Mesendoderm (in vitro differentiated cells): ENCODE data around the gene GNAI1.

Experiments
- DNase-seq: peaks from one replicate; pipeline ENCODE4 v3.0.0; 2013
- H2AK5ac ChIP-seq: 2 replicates; pipeline ENCODE4 v1.6.1; 2013; ENCODE audit warnings: low read length, inconsistent platforms
- H2BK120ac ChIP-seq: 2 replicates; pipeline ENCODE4 v1.6.1; 2013; ENCODE audit warnings: low read depth, mild to moderate bottlenecking, low read length, moderate library complexity, mixed read lengths
- H2BK15ac ChIP-seq: replicated peaks from 2 replicates; pipeline ENCODE4 v1.6.1; 2013; ENCODE audit warnings: low read depth, mild to moderate bottlenecking, moderate library complexity
- H2BK5ac ChIP-seq: 2 replicates; pipeline ENCODE4 v1.6.1; 2013; ENCODE audit warnings: low read length, inconsistent platforms
- H3K18ac ChIP-seq: 2 replicates; pipeline ENCODE4 v1.6.1; 2013; ENCODE audit warnings: mild to moderate bottlenecking, low read length, mixed read lengths
- H3K23ac ChIP-seq: one replicate; pipeline ENCODE4 v1.6.1; 2013; ENCODE audit warnings: low read length
- H3K27ac ChIP-seq: 2 replicates; pipeline ENCODE4 v1.5.1; 2013; ENCODE audit warnings: low read depth, mild to moderate bottlenecking, inconsistent platforms, low read length, moderate library complexity
- H3K27me3 ChIP-seq: 2 replicates; pipeline ENCODE4 v1.6.1; 2013; ENCODE audit warnings: low read length, control low read depth, mild to moderate bottlenecking, inconsistent platforms; ENCODE audit not compliant: insufficient read depth, poor library complexity
- H3K36me3 ChIP-seq: 2 replicates; pipeline ENCODE4 v1.6.1; 2013; ENCODE audit warnings: low read length, inconsistent platforms; ENCODE audit not compliant: control insufficient read depth, insufficient read depth
- H3K4ac ChIP-seq: one replicate; pipeline ENCODE4 v1.6.1; 2013; ENCODE audit warnings: low read depth, mild to moderate bottlenecking, low read length, moderate library complexity
- H3K4me1 ChIP-seq: 2 replicates; pipeline ENCODE4 v1.6.1; 2013; ENCODE audit warnings: low read depth, low read length, inconsistent platforms; ENCODE audit not compliant: control insufficient read depth
- H3K4me2 ChIP-seq: 2 replicates; pipeline ENCODE4 v1.6.1; 2013; ENCODE audit warnings: low read length
- H3K4me3 ChIP-seq: 2 replicates; pipeline ENCODE4 v1.5.1; 2013; ENCODE audit warnings: mild to moderate bottlenecking, low read length
- H3K56ac ChIP-seq: one replicate; pipeline ENCODE4 v1.6.1; 2013; ENCODE audit warnings: low read length
- H3K79me1 ChIP-seq: 2 replicates; pipeline ENCODE4 v1.6.1; 2013; ENCODE audit warnings: low read length, inconsistent platforms
- H3K79me2 ChIP-seq: 2 replicates; pipeline ENCODE4 v1.6.1; 2013; ENCODE audit warnings: mild to moderate bottlenecking, low read length; ENCODE audit not compliant: control insufficient read depth, insufficient read depth
- H3K9ac ChIP-seq: 2 replicates; pipeline ENCODE4 v1.6.1; 2013; ENCODE audit warnings: low read length, inconsistent platforms
- H4K5ac ChIP-seq: one replicate; pipeline ENCODE4 v1.6.1; 2013; ENCODE audit warnings: low read length
- H4K8ac ChIP-seq: one replicate; pipeline ENCODE4 v1.6.1; 2013; ENCODE audit warnings: low read depth, mild to moderate bottlenecking, control low read depth, low read length, moderate library complexity
- WGBS: extraction: QIAGEN DNeasy Blood & Tissue Kit; methylation state at CpG from one replicate; pipeline ENCODE4 v1.1.7; 2013; ENCODE audit warnings: low lambda C conversion rate, missing lambda C conversion rate; ENCODE audit not compliant: insufficient coverage; ENCODE audit errors: extremely low coverage; 5-methylcytosine and 5-hydroxymethylcytosine counted together

Gene GNAI1

GRCh38 chr7:80241671-80242070 is 107.0 kb downstream of the GNAI1 start:
- Histone ChIP-seq H3K4me2 (no peak overlapping the region), H2AK5ac (no peak overlapping the region), H3K23ac (no peak overlapping the region), H3K79me2 (no peaks in the 10 kb centered on the region), H3K18ac (no peak overlapping the region), H3K56ac (no peak overlapping the region), H4K5ac (no peak overlapping the region), H3K79me1 (no peaks in the 10 kb centered on the region), H3K27me3 (no peaks in the 10 kb centered on the region), H3K4me1 (no peaks in the 10 kb centered on the region), H2BK15ac (no peak overlapping the region), H3K27ac (no peak overlapping the region), H3K9ac (no peak overlapping the region), H3K36me3 (no peaks in the 10 kb centered on the region), H3K4me3 (no peak overlapping the region), H2BK5ac (no peak overlapping the region), H3K4ac (no peak overlapping the region), H2BK120ac (no peak overlapping the region), H4K8ac (no peak overlapping the region)
- no CpG with 5 or more reads among the region's 1 CpG for WGBS
- DNase-seq = no peak

- no peak overlapping the region for H4K5ac ChIP-seq
- H2AK5ac ChIP-seq = no peak overlapping the region
- no peak overlapping the region for H3K18ac ChIP-seq
- no peaks in the 10 kb centered on the region for H3K79me2 ChIP-seq
- no peak overlapping the region for H2BK15ac ChIP-seq
- H4K8ac ChIP-seq = no peak overlapping the region
- no peak overlapping the region for H3K4me2 ChIP-seq
- WGBS = no CpG with 5 or more reads among the region's 4 CpGs
- H2BK120ac ChIP-seq = no peak overlapping the region
- H3K79me1 ChIP-seq = no peaks in the 10 kb centered on the region
- no peak overlapping the region for H3K23ac ChIP-seq
- no peaks in the 10 kb centered on the region for H3K27me3 ChIP-seq
- no peaks in the 10 kb centered on the region for H3K36me3 ChIP-seq
- no peaks in the 10 kb centered on the region for H3K4me1 ChIP-seq
- no peak overlapping the region for H3K56ac ChIP-seq
- H3K9ac ChIP-seq = no peak overlapping the region
- DNase-seq = peak; percentile 6
- H2BK5ac ChIP-seq = no peak overlapping the region
- no peak overlapping the region for H3K27ac ChIP-seq
- H3K4me3 ChIP-seq = no peak overlapping the region
- no peak overlapping the region for H3K4ac ChIP-seq
These were observed 108.8 kb downstream of the GNAI1 start for GRCh38 chr7:80243425-80243824.

GRCh38 chr7:80244206-80244916 is 109.7 kb downstream of the GNAI1 start:
- Histone ChIP-seq H2BK5ac (no peak overlapping the region), H3K9ac (no peak overlapping the region), H3K4me3 (no peak overlapping the region), H3K18ac (no peak overlapping the region), H3K79me1 (no peaks in the 10 kb centered on the region), H3K79me2 (no peaks in the 10 kb centered on the region), H3K36me3 (no peaks in the 10 kb centered on the region), H3K4me2 (no peak overlapping the region), H3K27ac (no peak overlapping the region), H3K27me3 (no peaks in the 10 kb centered on the region), H3K4me1 (no peaks in the 10 kb centered on the region), H4K5ac (no peak overlapping the region), H3K23ac (no peak overlapping the region), H2BK120ac (no peak overlapping the region), H3K4ac (no peak overlapping the region), H4K8ac (no peak overlapping the region), H3K56ac (no peak overlapping the region), H2AK5ac (no peak overlapping the region), H2BK15ac (no peak overlapping the region)
- no CpG with 5 or more reads among the region's 4 CpGs for WGBS
- DNase-seq = no peak

GRCh38 chr7:80247144-80247543 is 112.5 kb downstream of the GNAI1 start:
- WGBS = no CpG with 5 or more reads among the region's 3 CpGs
- Histone ChIP-seq H3K27me3 (no peaks in the 10 kb centered on the region), H3K4ac (no peak overlapping the region), H2BK120ac (no peak overlapping the region), H3K9ac (no peak overlapping the region), H3K36me3 (no peaks in the 10 kb centered on the region), H3K79me2 (no peaks in the 10 kb centered on the region), H3K23ac (no peak overlapping the region), H3K4me2 (no peak overlapping the region), H4K8ac (no peak overlapping the region), H3K56ac (no peak overlapping the region), H3K4me3 (no peak overlapping the region), H2BK5ac (no peak overlapping the region), H4K5ac (no peak overlapping the region), H2AK5ac (no peak overlapping the region), H3K4me1 (no peaks in the 10 kb centered on the region), H3K18ac (no peak overlapping the region), H2BK15ac (no peak overlapping the region), H3K27ac (no peak overlapping the region), H3K79me1 (no peaks in the 10 kb centered on the region)
- DNase-seq = no peak

GRCh38 chr7:80247891-80248290 is 113.3 kb downstream of the GNAI1 start:
- no CpG with 5 or more reads among the region's 4 CpGs for WGBS
- Histone ChIP-seq H3K4me1 (no peaks in the 10 kb centered on the region), H2BK5ac (no peak overlapping the region), H3K18ac (no peak overlapping the region), H3K9ac (no peak overlapping the region), H3K56ac (no peak overlapping the region), H3K4me3 (no peak overlapping the region), H3K4ac (no peak overlapping the region), H3K27me3 (no peaks in the 10 kb centered on the region), H3K79me2 (no peaks in the 10 kb centered on the region), H4K8ac (no peak overlapping the region), H2BK15ac (no peak overlapping the region), H3K23ac (no peak overlapping the region), H3K79me1 (no peaks in the 10 kb centered on the region), H2BK120ac (no peak overlapping the region), H2AK5ac (no peak overlapping the region), H3K4me2 (no peak overlapping the region), H4K5ac (no peak overlapping the region), H3K27ac (no peak overlapping the region), H3K36me3 (no peaks in the 10 kb centered on the region)
- DNase-seq = no peak

- H3K4me1 ChIP-seq = no peaks in the 10 kb centered on the region
- no peak overlapping the region for H3K4me3 ChIP-seq
- H4K8ac ChIP-seq = no peak overlapping the region
- H2BK15ac ChIP-seq = no peak overlapping the region
- H3K27ac ChIP-seq = no peak overlapping the region
- no peak for DNase-seq
- H3K56ac ChIP-seq = no peak overlapping the region
- no peak overlapping the region for H3K4me2 ChIP-seq
- H3K9ac ChIP-seq = no peak overlapping the region
- H3K36me3 ChIP-seq = no peaks in the 10 kb centered on the region
- no peak overlapping the region for H3K4ac ChIP-seq
- H3K27me3 ChIP-seq = no peaks in the 10 kb centered on the region
- H3K23ac ChIP-seq = no peak overlapping the region
- H2AK5ac ChIP-seq = no peak overlapping the region
- H3K79me1 ChIP-seq = no peaks in the 10 kb centered on the region
- H3K18ac ChIP-seq = no peak overlapping the region
- no peak overlapping the region for H2BK120ac ChIP-seq
- H2BK5ac ChIP-seq = no peak overlapping the region
- H3K79me2 ChIP-seq = no peaks in the 10 kb centered on the region
- no peak overlapping the region for H4K5ac ChIP-seq
These were observed 114.6 kb downstream of the GNAI1 start for GRCh38 chr7:80249184-80249583.
